UCSD-AML1 (cell line): Measurements from ENCODE around the gene TMEM150A.
A peak's percentile ranks its signal among the peaks of the same experiment; 100 is the strongest.
"Not testable (repeated sequence)": the region's sequence is repeated elsewhere in the genome, so short reads cannot be mapped to it uniquely, and the experiment has no call there.

Experiments
- DNase-seq: peaks from one replicate; lab custom pipeline; 2025; ENCODE audit not compliant: unreplicated experiment; lab: John Stamatoyannopoulos, UW

The TMEM150A gene

DNA sequence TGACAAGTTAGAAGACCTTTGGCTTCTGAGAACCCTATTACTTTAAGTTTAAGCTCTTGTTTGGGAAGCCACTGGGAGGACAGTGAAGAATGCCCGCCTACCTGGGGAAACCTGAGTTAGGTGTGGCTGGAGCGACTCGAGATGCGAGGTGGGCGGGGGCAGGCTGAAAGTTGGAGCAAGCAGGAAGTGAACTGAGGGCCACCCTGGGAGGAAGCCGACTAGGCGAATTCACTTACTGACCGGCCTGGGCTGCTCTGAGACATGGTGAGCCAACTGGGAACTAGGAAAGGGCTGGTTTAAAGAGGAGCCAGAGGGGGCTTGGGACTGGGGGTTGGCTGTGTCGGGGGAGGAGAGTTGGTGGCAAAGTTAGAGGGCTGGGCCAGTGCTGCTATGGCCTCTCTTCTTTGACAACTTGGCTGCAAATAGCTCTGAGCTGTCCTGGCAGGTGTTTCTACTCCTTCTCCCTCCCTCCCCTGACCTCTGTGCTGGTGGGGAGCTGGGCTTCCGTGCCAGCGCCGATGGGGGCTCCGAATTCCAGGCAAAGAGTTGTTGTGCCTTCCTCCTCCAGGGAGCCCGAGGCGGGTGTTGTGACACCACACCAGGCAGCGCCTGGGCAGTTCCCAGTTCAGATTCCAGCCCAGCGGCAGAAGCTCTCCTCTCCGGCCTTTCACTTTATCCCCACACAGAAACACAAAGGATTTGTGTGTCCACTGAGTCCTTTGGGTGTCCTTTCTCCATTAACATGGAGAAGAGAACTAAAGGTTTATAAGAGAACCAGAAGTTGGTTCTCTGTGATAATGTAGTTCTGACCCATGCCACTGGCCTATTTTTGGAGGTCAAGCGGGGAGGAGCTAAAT is 24.9 kb downstream of the TMEM150A start, which contains the start of gene VAMP8:
Gene VAMP8, plus strand, starts transcription at position 201 of the 857 bp plus-strand sequence. Its CDS starts 61 bp downstream, at position 262.
- DNase-seq = peak; percentile 71

DNA sequence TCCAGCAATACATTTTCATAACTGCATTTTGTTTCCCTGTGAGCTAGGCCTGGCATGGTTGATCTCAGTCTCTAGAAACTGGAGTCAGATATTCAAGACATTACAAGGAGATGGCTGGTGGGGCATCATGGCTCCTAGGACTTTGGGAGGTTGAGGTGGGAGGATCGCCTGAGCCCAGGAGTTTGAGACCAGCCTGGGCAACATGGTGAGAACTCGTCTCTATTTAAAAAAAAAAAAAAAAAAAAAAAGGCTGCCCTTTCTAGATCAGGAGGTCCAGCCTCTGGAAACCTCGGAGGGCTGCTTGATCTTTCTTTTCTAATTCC is 25.5 kb downstream of the TMEM150A start:
- no peak for DNase-seq

DNA sequence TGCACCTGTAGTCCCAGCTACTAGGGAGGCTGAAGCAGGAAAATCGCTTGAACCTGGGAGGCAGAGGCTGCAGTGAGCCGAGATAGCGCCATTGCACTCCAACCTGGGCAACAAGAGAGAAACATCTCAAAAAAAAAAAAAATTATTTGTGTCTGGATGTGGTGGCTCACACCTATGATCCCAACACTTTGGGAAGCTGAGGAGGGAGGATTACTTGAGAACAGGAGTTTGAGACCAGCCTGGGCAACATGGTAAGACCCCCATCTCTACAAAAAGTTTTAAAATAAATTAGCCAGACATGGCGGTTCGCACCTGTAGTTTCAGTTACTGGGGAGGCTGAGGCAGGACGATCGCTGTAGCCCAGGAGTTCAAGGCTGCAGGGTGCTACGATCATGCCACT is 26.8 kb downstream of the TMEM150A start:
- no peak for DNase-seq

DNA sequence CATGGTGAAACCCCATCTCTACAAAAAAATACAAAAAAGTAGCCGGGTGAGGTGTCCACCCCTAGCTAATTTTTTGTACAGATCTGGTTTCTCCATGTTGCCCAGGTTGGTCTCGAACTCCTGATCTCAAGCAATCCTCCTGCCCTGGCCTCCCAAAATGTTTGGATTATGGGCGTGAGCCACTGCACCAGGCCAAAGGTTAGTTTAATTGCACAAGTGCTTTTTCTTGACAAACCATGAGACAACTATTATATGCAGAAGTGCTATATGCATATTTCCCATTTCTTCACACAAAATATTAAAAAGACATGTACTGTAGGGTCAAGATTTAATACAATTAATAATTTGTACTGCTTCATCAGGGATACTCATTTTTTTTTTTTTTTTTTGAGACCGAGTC is 36.2 kb downstream of the TMEM150A start:
- no peak for DNase-seq

DNA sequence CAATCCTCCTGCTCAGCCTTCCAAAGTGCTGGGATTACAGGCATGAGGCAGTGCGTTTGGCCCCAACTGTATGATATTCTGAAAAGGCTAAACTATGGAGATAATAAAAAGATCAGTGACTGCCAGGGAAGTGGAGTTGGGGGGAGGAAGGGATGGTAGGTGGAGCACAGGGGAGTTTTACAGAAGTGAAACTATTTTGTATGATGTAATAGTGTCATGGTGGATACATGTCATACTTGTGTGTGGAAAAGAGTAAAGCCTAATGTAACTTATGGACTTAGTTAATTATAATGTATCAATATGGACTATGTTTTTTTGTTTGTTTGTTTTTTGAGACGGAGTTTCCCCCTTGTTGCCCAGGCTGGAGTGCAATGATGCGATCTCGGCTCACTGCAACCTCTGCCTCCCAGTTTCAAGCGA is 38.3 kb downstream of the TMEM150A start:
- DNase-seq = no peak

DNA sequence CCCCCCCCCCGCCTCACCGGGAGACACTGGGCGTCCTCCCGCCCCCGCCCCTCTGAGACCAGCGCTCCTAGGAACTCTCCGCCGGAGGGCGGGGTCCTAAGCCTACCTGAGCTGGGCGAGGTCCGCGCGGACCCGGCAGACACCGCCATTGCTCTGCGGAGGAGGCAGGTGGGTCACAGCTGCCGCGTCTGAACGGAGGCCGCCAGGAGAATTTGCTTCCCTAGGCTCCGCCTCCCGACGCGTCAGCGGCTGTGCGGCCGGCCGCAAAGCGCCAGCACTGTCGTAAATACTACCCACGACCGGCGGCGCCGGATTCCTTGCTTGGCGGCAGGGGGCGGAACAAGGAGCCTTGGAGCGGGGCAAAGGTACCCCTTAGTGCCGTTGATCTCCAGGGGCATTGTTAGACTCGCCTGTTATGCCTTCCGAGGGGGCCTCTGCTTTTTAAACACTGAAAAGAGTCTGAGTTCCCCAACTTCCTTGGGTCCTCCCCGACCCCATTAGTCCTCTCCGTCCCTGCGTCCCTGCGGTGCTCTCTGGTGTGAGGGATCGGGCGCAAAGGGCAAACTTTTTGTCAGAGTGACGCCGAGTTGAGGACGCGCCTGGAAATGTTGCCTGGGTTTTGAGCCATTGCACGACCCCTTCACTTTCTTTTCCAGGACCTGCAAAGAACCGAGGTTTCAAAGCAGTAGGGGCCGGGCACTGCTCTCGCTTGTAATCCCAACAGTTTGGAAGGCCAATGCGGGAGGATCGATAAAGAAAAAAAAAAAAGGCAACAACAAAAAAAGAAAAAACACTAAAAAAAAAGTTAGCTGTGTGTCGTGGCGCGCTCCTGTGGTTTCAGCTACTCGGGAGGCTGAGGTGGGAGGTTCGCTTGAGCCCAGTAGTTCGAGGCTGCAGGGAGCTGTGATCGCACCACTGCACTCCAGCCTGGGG is 41.0 kb downstream of the TMEM150A start, which contains the start of gene GGCX:
Gene GGCX, minus strand, starts transcription at position 214 of the 933 bp plus-strand sequence. Its CDS starts 65 bp downstream, at position 149.
- peak; percentile 94 for DNase-seq

DNA sequence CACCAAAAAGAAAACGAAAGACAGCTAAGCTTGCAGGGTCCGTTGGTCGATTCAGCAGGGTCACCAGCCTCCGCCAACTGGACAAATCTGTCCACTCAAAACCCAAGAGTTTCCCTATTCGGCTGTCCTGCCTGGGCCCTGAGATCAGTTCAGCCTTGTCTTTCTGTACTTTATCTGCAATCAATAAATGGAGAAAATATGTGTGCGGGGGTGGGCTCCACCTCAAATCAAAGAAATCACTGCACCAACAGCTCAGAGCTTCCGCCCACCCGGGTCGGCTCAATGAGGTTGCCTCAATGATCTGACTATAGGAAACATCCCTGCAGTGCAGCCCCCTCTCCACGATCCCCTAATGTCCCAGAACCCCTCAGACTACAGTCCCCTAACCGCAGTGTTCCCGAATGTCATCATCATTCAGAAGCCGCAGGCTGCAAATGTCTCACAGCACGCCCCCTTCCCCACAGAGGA is 41.7 kb downstream of the TMEM150A start:
- no peak for DNase-seq

DNA sequence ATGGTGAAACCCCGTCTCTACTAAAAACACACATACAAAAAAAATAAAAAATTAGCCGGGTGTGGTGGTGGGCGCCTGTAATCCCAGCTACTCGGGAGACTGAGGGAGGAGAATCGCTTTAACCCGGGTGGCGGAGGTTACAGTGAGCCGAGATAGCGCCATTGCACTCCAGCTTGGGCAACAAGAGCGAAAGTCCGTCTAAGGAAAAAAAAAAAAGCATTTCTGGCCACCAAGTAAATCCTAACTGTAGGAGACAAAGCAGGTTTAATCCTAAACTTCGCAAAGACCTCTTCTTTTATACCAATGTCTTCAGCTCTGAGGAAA is 42.1 kb downstream of the TMEM150A start:
- not testable (repeated sequence) for DNase-seq

DNA sequence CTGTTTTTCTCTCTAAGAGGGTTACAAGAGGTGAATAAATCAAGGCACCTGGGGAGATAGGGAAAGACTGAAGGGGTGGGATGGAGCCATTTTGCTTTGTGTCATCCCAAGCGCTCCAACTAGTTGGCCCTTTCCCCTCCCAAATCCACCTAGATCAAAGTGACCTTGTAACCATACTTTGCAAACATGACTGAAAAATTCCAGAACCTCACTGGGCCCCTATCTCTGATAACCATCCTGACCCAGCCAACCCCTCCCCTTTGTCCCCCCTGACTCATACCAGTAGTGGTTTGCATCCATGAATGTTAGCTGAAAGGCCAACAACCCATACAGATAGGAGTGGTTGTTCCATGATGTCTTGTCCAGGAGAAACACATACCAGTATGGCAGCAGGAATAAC is 44.3 kb downstream of the TMEM150A start:
- no peak for DNase-seq

DNA sequence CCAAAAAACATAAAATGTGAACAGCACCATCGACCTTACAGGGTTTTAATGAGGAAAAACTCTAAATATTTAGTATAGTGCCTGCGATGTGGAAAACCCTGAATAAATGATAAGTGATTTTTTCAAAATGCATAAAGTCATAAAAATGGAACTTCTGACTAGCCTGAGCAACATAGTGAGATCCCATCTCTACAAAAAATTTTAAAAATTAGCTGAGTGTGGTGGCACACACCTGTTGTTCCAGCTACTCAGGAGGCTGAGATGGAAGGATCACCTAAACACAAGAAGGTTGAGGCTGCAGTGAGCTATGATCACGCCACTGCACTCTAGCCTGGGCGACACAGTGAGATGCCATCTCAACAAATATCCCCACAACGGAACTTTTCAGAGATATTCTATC is 45.4 kb downstream of the TMEM150A start:
- no peak for DNase-seq

DNA sequence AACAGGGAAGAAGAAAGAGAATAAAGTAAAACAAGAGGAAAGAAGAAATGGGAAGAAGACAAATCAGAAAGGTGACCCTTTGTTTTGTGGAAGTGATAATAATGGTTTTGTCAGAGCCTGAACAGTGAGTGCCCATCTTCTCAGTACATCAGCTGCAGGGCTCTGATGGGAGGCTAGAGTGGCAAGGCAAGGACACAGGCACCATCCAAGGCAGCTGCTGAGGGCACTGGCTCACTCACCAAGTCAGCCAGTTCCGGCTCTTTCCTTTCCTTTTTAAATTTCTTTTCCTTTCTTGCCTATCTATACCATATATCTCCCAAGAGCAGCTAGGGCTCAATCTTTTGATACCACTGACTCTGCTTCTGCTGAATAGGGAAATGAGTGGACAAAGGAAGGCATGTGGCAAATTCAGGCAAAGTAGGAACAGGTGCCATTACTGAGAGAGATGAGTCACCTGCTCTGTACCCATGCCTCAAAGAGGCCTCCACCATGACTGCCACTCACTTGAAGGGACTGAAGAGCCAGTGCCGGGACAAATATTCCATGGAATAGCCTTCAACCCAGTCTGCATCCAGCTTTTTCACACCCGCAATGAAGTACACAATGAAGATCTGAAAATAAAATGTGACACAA is 47.4 kb downstream of the TMEM150A start:
- no peak for DNase-seq

DNA sequence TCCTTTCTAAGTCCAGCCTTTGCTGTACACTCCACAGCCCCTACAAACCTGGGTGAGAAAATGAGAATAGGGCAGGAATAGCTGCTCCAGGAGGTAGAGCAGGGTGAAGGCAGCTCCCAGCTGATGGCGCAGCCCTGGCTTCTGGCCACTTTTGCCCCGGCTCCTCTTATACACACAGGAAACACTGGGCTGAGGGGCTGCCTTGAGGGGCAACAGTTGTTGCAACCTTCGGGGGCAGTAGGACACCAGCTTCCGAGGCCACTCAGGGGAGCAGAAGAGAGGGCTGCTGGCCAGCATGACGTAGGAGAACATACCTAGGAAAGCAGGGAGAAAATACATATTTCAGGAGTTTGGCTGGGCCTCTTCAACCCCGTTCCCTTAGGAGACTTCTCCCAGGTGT is 49.3 kb downstream of the TMEM150A start:
- no peak for DNase-seq

DNA sequence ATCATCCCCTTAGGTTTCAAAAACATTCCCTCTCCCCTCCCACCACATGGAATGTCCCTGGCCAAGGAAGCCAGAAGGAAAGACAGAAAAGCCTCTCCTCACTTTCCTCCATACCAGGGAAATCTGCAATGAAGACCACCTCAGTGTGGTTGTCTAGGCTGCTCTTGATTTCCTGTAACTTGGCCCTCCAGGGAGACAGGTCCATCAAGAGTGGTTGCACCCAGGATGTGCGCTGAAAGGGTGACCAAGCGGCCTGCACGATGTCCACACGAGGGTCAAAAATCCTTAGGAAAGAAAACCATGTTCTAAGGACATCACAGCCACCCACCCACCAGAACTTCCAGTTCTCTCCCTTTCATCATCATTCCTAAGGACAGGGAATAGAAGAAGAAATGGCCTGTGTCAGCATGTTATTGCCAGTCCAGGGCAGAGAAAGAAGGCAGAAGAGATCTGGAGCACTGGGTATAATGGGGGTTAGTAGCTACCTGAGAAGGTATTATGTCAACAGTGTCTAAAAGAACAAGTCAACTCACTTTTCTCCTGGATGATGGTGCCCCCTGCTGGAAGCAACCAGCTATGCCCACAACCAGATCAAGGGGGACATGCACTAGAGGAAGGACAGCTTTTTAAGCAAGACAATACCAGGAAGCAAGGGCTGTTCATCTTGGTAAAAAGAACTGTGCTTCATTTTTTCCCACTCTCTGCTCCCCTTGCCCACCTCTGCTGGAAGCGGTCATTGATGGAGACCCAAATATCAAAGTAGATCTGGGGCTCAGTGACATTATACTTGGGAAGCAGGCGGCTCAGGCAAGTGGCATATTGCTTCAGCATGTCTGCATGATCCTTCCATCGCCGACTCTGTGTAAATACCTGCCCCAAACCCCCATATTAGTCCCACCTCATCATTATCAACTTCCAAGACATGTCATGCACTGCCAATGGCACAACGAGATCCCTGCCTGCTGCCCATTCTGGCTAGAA is 50.5 kb downstream of the TMEM150A start:
- DNase-seq = peak; percentile 75

DNA sequence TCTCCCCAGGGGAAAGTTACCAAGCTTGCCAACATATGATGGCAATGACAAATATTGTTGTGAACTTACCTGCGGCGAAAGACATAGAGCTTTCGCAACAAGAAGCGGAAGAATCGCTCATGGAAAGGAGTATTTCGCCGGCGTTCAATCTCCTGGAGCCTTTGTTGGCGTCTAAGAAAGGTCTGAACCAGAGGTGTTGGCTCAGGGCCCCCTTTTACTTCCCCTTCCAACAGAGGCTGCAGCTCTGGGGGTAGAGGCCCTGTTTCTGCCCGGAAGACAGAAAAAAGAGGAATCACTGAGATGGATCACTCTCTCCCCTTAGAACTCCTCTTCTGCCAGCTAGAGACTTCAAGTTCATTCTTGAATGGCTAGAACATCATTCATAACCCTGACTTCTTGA is 52.0 kb downstream of the TMEM150A start:
- DNase-seq = no peak

DNA sequence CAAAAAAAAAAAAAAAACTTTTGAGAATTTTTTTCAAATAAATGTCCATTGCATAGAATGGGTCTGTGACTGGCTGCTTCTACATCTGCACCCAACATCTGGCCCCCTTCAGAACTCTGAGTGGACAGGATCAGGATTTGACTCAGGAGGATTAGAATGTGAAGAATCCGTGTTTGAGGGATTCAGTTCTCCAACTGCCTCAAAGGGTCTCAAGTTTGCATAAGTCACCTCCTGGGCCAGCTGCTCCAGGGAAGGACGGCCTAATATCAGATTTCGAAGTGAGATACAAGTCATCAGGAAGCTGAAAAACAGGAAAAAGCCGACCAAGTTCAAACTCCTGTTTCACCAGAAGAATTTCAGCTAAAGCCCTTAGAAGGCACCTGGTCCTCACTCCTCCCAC is 52.7 kb downstream of the TMEM150A start:
- no peak for DNase-seq

DNA sequence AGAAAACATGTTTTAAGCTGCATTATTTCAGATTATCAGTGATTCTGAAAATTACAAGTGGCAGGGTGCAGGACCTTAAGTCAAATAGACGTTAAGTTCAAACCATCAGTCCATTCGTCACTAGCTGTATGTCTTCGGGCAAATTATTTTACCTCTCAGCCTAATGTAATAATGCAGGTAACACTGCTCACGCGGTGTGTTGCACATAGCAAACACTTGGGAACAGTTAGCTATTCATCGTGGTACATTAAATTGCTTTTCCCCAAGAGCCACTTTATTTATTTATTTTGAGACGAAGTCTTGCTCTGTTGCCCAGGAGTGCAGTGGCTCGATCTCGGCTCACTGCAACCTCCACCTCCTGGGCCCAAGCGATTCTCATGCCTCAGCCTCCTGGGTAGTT is 53.4 kb downstream of the TMEM150A start:
- DNase-seq = no peak

DNA sequence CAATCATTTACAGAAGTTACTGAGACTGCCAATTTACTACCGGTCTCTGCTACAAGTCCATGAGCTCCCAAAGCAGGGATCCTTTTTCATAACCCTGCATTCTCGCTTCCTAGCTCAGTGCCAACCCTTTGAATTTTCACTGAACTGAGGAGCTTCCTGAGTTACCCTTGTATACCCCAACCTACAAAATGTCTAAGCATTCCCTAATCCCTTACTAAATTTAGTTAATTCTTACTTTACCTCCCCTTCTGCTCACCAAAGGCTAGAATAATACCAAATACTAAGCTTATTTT is 53.9 kb downstream of the TMEM150A start:
- DNase-seq = no peak
